Measurements from ENCODE around the gene ADORA2A. TPM values are rescaled to one million over a fixed set of nuclear protein-coding genes. Genes with fewer than 3 reads are reported as not detected.

ADORA2A gene
- total RNA-seq, 1 experiment from 2014 or later: 3.6 TPM

- H3K4me1 ChIP-seq (ENCODE audit: control insufficient read depth in 1 of 2, insufficient read depth in 2 of 2, low read length in 2 of 2): peaks cover 0 to 11% of the 10 kb centered on the region in 2 experiments; a peak in 2 of 4 replicates
- H3K79me2 ChIP-seq (ENCODE audit: insufficient read depth, low read length): no peaks in the 10 kb centered on the region
- no peaks in the 10 kb centered on the region for H3K27me3 ChIP-seq (ENCODE audit: insufficient read depth, low read length)
- no peak overlapping the region for H3K27ac ChIP-seq (ENCODE audit: low read depth, low read length)
- no peak overlapping the region for H3K9ac ChIP-seq (ENCODE audit: low read length)
- no peaks in the 10 kb centered on the region for H3K36me3 ChIP-seq (ENCODE audit: control insufficient read depth in 1 of 2, insufficient read depth in 2 of 2, low read length in 2 of 2)
- no peaks in the 10 kb centered on the region for H3K9me2 ChIP-seq (ENCODE audit: insufficient read depth)
- CTCF ChIA-PET: no interaction called here
- POLR2A ChIA-PET: no interaction called here
- H3K9me3 ChIP-seq (ENCODE audit: control insufficient read depth in 1 of 2, insufficient read depth in 1 of 2, low read depth in 1 of 2, low read length in 2 of 2): no peaks in the 10 kb centered on the region
- BruUV-seq (replicated peaks): no TSS peak
- RAD21 ChIA-PET (ENCODE audit: low non-redundant PET in 1 of 2, low total read pairs in 2 of 2, uncharacterized antibody in 2 of 2, unreplicated experiment in 2 of 2): no interaction called here
- intact Hi-C loops (cut with micrococcal nuclease): no loop called here
- H2AFZ ChIP-seq (ENCODE audit: low read depth, low read length, poor library complexity, severe bottlenecking): no peak overlapping the region
- H3K4me2 ChIP-seq (ENCODE audit: low read length): no peak overlapping the region
- H3K4me3 ChIP-seq (replicated peaks in 1 of 2; ENCODE audit: low read depth in 1 of 2, low read length in 2 of 2): no peak overlapping the region
- TF ChIP-seq YY1 (IDR thresholded peaks at IDR 0.05; ENCODE audit: extremely low read depth, insufficient replicate concordance, low read depth, low read length) (no peak), SIN3A (IDR thresholded peaks at IDR 0.05; ENCODE audit: low read depth) (no peak), CBX3 (IDR thresholded peaks at IDR 0.05; ENCODE audit: low read depth) (no peak), FOSL1 (IDR thresholded peaks at IDR 0.05; ENCODE audit: low read depth) (no peak), CEBPB (IDR thresholded peaks at IDR 0.05; ENCODE audit: low read depth) (no peak), SRF (IDR thresholded peaks at IDR 0.05; ENCODE audit: low read depth) (no peak), POLR2AphosphoS5 (IDR thresholded peaks at IDR 0.05; ENCODE audit: low read depth, low read length) (no peak), ZBTB33 (IDR thresholded peaks at IDR 0.05; ENCODE audit: extremely low read depth, insufficient replicate concordance, low read length) (no peak), SP1 (IDR thresholded peaks at IDR 0.05; ENCODE audit: low read depth) (no peak)
- ATAC-seq (no peak), DNase-seq (ENCODE audit: low read depth, low spot score) (no peak)
- H4K20me1 ChIP-seq (ENCODE audit: insufficient read depth): no peaks in the 10 kb centered on the region
Observed at GRCh38 chr22:24428751-24429410, 1.5 kb downstream of the ADORA2A start.
